Measurements from ENCODE around the gene LYPLA2. TPM values are rescaled to one million over a fixed set of nuclear protein-coding genes. Genes with fewer than 3 reads are reported as not detected.

LYPLA2 gene
- total RNA-seq, 4 donors from 2014 or later = 36.0 to 54.0 (median 40.3) TPM

DNA sequence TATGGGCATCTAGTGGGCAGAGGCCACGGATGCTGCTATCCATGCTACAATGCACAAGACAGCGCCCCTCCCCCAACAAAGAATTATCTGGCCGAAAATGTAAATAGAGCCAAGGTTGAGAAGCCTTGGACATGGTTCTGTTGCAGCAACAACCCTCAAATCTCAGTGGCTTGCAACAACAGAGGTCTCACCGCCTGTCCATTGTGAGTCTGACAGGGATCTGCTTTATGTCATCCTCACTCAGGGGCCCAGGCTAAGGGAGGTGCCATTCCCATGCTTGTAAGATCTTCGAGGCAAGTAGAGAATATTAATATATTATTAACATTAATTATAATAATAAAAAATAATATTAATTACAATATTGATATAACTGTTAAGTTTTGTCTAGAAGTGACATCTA is 22.2 kb upstream of the LYPLA2 start:
- no peak for DNase-seq (ENCODE audit: low spot score)
- ATAC-seq (ENCODE audit: low FRiP score) = no peak
- TF ChIP-seq, protein P1, sequence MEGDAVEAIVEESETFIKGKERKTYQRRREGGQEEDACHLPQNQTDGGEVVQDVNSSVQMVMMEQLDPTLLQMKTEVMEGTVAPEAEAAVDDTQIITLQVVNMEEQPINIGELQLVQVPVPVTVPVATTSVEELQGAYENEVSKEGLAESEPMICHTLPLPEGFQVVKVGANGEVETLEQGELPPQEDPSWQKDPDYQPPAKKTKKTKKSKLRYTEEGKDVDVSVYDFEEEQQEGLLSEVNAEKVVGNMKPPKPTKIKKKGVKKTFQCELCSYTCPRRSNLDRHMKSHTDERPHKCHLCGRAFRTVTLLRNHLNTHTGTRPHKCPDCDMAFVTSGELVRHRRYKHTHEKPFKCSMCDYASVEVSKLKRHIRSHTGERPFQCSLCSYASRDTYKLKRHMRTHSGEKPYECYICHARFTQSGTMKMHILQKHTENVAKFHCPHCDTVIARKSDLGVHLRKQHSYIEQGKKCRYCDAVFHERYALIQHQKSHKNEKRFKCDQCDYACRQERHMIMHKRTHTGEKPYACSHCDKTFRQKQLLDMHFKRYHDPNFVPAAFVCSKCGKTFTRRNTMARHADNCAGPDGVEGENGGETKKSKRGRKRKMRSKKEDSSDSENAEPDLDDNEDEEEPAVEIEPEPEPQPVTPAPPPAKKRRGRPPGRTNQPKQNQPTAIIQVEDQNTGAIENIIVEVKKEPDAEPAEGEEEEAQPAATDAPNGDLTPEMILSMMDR (IDR thresholded peaks at IDR 0.05) = no peak

DNA sequence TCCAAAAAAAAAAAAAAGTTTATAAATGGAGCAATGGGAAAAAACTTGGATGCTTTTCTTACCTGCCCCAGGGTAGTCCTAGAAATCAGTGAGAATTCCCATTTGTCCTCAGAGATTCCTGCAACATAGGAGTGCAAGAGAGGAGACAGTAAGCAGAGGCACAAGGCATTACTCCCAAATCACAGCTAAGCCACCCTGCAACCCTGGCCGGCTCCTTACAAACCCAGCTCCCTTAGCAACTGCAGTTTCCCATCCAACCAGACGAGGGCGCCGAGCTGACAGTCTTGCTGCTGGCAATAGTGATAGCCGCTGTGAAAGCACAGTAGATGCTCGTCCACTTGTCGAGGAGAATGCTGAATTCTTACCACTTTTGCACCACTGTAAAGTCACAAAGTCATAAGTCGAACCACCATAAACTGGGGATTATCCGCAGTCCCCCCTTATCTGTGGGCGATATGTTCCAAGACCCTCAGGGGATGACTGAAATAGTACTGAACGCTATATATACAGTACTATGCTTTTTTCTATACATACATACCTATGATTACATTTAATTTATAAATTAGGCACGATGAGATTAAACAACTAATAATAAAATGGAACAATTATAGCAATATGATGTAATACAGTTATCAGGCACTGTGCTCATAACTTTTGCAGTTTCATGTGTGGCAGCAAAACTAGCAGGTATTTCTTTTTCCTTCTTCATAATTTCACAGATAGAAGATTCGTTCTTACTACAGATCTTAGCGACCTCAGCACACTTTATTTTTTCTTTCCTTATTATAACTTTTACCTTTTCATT is 18.7 kb upstream of the LYPLA2 start:
- DNase-seq (ENCODE audit: low spot score) (peak; percentile 94), ATAC-seq (ENCODE audit: low FRiP score) (peak; percentile 89)
- TF ChIP-seq, protein P1 (IDR thresholded peaks at IDR 0.05) = peak in 2 of 3 donors; percentile 28 to 78

- ATAC-seq (ENCODE audit: low FRiP score) (no peak), DNase-seq (ENCODE audit: low spot score) (no peak)
- TF ChIP-seq, protein P1 (IDR thresholded peaks at IDR 0.05) = no peak
Observed at GRCh38 chr1:23772854-23773242, 18.1 kb upstream of the LYPLA2 start.

GRCh38 chr1:23774174-23774880 is 16.6 kb upstream of the LYPLA2 start:
- TF ChIP-seq, protein P1 (IDR thresholded peaks at IDR 0.05) = no peak
- no peak for DNase-seq (ENCODE audit: low spot score)
- ATAC-seq (ENCODE audit: low FRiP score) = no peak

GRCh38 chr1:23776217-23776616 is 14.7 kb upstream of the LYPLA2 start:
- TF ChIP-seq, protein P1 (IDR thresholded peaks at IDR 0.05) = no peak
- ATAC-seq (ENCODE audit: low FRiP score) (no peak), DNase-seq (ENCODE audit: low spot score) (no peak)

DNA sequence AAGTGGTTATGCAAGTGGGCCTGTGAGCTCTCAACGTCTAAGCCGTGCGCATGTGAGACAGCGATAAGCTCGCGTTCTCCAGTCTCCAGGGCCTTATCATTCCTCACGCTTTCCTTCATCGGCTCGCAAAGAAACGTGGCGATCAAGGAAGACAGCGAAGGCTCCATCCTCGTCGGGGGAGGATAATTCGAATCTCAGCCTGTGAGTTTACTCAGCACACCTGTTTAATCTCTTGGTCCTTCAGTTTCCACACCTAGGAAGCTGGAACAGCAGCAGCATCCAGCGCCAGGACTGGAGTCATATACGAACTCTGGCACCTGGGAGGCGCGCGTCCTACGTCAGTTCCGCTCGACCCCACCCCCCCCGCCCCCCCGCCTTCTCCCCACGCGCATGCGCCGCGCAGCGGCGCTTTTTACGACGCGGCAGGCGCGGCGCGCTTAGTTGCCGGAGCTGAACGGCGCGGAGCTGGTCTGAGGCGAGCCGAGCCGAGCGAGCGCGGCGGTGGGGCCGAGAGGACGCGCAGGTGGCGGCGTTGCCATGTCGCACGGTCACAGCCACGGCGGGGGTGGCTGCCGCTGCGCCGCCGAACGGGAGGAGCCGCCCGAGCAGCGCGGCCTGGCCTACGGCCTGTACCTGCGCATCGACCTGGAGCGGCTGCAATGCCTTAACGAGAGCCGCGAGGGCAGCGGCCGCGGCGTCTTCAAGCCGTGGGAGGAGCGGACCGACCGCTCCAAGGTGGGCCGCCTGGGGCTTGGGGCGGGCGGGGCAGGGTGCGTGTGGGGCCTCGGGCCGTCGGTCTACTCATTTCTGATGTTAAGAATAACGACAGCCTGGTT is 12.7 kb upstream of the LYPLA2 start, which contains the start of gene PITHD1:
PITHD1 (plus strand) TSS at position 440 of the 836 bp plus-strand sequence; CDS start at position 538, 98 bp downstream.
- TF ChIP-seq, protein P1 (IDR thresholded peaks at IDR 0.05) = no peak
- ATAC-seq (ENCODE audit: low FRiP score) (peak; percentile 88), DNase-seq (ENCODE audit: low spot score) (no peak)

All from omental fat pad (tissue), 4 donors.